Panc1 (cell line): Measurements from ENCODE around the gene ABCA7.

Source experiments
- POLR2AphosphoS5 ChIP-seq: IDR thresholded peaks from 2 replicates; pipeline ENCODE4 v1.6.1; 2012; ENCODE audit warnings: mild to moderate bottlenecking, low read depth, low read length, moderate library complexity
- TCF7L2 ChIP-seq: IDR thresholded peaks from 2 replicates; pipeline ENCODE4 v1.6.1; 2011; ENCODE audit warnings: mild to moderate bottlenecking, low read depth, low read length, inconsistent platforms
- TF ChIP-seq, protein P1 (sequence below): fragments of 450-650 bp; IDR thresholded peaks from 2 replicates; pipeline ENCODE4 v1.5.1; 2017; ENCODE audit warnings: mild to moderate bottlenecking
- TF ChIP-seq, protein P2 (sequence below), 2 experiments: IDR thresholded peaks; 2 replicates each; pipeline ENCODE4 v1.6.1; 2011 to 2012; ENCODE audit warnings: low read depth in 2 of 2, control low read depth in 1 of 2, low read length in 1 of 2, mild to moderate bottlenecking in 1 of 2, moderate library complexity in 1 of 2; ENCODE audit not compliant: insufficient read depth in 1 of 2

DNA sequence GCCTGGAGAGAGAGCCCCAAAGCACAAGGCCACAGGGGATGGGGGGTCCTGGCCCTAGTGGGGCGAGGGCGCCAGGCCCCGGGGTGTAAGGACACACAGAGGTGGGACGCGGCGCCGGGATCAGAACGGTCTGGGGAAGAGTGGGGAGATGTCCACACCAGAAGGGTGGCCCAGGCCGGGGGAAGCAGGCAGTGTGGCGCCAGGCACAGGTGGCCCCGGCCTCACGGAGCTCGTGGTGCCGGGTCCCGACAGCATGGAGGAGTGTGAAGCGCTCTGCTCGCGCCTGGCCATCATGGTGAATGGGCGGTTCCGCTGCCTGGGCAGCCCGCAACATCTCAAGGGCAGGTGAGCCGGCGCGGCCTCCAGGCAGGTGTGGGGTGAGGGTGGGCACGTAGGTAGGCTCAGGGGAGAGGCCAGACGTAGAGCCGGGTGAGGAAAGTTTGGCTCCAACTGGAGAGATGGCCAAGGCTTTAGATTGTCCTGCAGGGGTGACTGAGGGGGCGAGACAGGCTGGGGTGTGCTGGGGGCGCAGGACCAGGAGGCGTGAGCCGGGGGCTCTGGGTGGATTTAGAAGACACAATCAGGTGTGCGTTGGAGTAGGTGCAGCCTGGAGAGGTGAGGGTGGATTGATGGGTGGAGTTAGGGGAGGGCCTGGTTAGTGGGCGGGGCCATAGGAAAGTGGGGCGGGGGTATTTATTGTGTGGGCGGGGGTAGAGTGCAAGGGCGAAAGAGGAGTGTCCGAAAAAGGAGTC is 24.2 kb downstream of the ABCA7 start:
- TF ChIP-seq, protein P1, sequence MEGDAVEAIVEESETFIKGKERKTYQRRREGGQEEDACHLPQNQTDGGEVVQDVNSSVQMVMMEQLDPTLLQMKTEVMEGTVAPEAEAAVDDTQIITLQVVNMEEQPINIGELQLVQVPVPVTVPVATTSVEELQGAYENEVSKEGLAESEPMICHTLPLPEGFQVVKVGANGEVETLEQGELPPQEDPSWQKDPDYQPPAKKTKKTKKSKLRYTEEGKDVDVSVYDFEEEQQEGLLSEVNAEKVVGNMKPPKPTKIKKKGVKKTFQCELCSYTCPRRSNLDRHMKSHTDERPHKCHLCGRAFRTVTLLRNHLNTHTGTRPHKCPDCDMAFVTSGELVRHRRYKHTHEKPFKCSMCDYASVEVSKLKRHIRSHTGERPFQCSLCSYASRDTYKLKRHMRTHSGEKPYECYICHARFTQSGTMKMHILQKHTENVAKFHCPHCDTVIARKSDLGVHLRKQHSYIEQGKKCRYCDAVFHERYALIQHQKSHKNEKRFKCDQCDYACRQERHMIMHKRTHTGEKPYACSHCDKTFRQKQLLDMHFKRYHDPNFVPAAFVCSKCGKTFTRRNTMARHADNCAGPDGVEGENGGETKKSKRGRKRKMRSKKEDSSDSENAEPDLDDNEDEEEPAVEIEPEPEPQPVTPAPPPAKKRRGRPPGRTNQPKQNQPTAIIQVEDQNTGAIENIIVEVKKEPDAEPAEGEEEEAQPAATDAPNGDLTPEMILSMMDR: no peak
- TF ChIP-seq POLR2AphosphoS5: no peak; the same call in 1 of the 2 replicates
- TF ChIP-seq, protein P2, sequence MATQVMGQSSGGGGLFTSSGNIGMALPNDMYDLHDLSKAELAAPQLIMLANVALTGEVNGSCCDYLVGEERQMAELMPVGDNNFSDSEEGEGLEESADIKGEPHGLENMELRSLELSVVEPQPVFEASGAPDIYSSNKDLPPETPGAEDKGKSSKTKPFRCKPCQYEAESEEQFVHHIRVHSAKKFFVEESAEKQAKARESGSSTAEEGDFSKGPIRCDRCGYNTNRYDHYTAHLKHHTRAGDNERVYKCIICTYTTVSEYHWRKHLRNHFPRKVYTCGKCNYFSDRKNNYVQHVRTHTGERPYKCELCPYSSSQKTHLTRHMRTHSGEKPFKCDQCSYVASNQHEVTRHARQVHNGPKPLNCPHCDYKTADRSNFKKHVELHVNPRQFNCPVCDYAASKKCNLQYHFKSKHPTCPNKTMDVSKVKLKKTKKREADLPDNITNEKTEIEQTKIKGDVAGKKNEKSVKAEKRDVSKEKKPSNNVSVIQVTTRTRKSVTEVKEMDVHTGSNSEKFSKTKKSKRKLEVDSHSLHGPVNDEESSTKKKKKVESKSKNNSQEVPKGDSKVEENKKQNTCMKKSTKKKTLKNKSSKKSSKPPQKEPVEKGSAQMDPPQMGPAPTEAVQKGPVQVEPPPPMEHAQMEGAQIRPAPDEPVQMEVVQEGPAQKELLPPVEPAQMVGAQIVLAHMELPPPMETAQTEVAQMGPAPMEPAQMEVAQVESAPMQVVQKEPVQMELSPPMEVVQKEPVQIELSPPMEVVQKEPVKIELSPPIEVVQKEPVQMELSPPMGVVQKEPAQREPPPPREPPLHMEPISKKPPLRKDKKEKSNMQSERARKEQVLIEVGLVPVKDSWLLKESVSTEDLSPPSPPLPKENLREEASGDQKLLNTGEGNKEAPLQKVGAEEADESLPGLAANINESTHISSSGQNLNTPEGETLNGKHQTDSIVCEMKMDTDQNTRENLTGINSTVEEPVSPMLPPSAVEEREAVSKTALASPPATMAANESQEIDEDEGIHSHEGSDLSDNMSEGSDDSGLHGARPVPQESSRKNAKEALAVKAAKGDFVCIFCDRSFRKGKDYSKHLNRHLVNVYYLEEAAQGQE (IDR thresholded peaks at IDR 0.05; ENCODE audit: insufficient read depth in 1 of 2, low read depth in 2 of 2, low read length in 1 of 2): no peak
- TF ChIP-seq TCF7L2: no peak
